Pancreas (tissue), 10 donors: ENCODE results near the gene TWIST2. TPM values are rescaled to one million over a fixed set of nuclear protein-coding genes. Genes with fewer than 3 reads are reported as not detected.

Experiments used
- ATAC-seq, 4 donors: fragments of 200-7000 bp; cut with Tn5 transposase; one replicate each; pipeline versions ENCODE4 v1.8.0 to v1.9.1; 2020; ENCODE audit warnings: mild to moderate bottlenecking in 4 of 4, moderate library complexity in 4 of 4
- DNase-seq, 6 donors: peaks; one replicate each; pipeline ENCODE4 v3.0.0-alpha.2; 2020
- FAIRE-seq: peaks from 2 replicates; lab custom pipeline; 2012; peaks lifted over from hg19 to GRCh38; lab: Jason Lieb, UNC
- H3K27ac ChIP-seq, 4 donors: fragments of 200-600 bp; sonication (generic); 1 replicate in 3 of 4; 2 replicates in 1 of 4; pipeline versions ENCODE4 v1.5.0 to v1.8.0; 2020
- H3K27me3 ChIP-seq, 4 donors: fragments of 200-600 bp; one replicate each; pipeline ENCODE4 v1.8.0; 2021
- H3K36me3 ChIP-seq, 3 donors: fragments of 200-600 bp; sonication (generic) in 1 of 3; one replicate each; pipeline versions ENCODE4 v1.5.0 to v1.8.0; 2020 to 2021
- H3K4me1 ChIP-seq, 3 donors: fragments of 200-600 bp; one replicate each; pipeline ENCODE4 v1.8.0; 2021
- H3K4me3 ChIP-seq, 4 donors: fragments of 200-600 bp; sonication (generic) in 2 of 4; one replicate each; pipeline versions ENCODE4 v1.5.0 to v1.8.0; 2020 to 2021
- H3K9me3 ChIP-seq, 4 donors: fragments of 200-600 bp; one replicate each; pipeline ENCODE4 v1.8.0; 2021
- WGBS, 2 donors: extraction: QIAGEN DNeasy Blood & Tissue Kit; methylation state at CpG; one replicate each; pipeline ENCODE4 v1.1.7; 2013; 5-methylcytosine and 5-hydroxymethylcytosine counted together
- intact Hi-C, 3 donors: fragments of 100-400 bp; cut with DNase I; formaldehyde crosslinking; loops; one replicate each; pipeline versions ENCODE4 v1.11.1 to v1.14.2; 2022
- polyA plus RNA-seq, 2 donors: library from polyadenylated mRNA; stranded (reverse); fragments of 200-250 nt; gene quantifications; one replicate each; pipeline ENCODE4 v1.2.3, GENCODE V29; 2013
- total RNA-seq, 6 donors: library from RNA; stranded (reverse); fragmentation: NEBNext Ultra II Directional in 4 of 6; extraction: Animal tissue kit (Norgen Biotek cat#: 25700) in 4 of 6; gene quantifications; one replicate each; pipeline versions ENCODE4 v1.2.1 to v1.2.4, GENCODE V29; 2021 to 2023
- TF ChIP-seq, protein P1 (sequence below), 4 donors: fragments of 200-600 bp; sonication (generic) in 3 of 4; IDR thresholded peaks; one replicate each; pipeline versions ENCODE4 v1.5.0 to v1.8.0; 2021; ENCODE audit warnings: antibody characterized with exemption in 4 of 4
- donor health status: healthy with polysubstance abuse.
- donor health status: DM: no; HTN: no; CAD: no; lungs with moderate emphysema.
- donor health status: DM: no; HTN: no; CAD: no.
- donor health status: control.
- donor health status: control.
- donor health status: Bipolar disorder and iron deficiency.
- donor health status: DM: yes; HTN: yes; CAD: no.
- donor health status: DM: no; HTN: no; CAD: no.
- donor health status: DM: no; HTN: no; CAD: no.
- donor health status: DM: yes; HTN: yes; CAD: no.

Gene TWIST2
- total and polyA plus RNA-seq, 8 donors = 0.31 to 3.0 (median 1.1) TPM

DNA sequence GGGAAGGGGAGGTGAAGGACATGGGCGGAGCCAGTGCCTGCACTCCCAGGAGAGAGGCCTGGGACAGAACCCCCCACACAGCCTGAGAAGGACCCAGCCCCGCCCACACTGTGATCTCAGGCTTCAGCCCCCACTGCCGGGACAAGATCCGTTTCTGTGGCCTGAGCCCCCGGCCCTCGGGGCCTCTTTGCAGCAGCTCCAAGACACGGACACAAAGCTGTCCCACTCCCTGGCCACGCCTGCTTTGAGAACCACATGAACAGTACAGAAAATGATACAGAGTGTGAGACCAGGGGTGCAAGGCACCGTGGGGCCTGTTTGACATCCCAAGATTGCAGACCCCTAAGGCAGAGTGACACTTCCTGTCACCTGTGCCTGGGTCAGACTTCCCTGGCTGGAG lies 74.5 kb downstream of the TWIST2 start:
- DNase-seq = no peak

DNA sequence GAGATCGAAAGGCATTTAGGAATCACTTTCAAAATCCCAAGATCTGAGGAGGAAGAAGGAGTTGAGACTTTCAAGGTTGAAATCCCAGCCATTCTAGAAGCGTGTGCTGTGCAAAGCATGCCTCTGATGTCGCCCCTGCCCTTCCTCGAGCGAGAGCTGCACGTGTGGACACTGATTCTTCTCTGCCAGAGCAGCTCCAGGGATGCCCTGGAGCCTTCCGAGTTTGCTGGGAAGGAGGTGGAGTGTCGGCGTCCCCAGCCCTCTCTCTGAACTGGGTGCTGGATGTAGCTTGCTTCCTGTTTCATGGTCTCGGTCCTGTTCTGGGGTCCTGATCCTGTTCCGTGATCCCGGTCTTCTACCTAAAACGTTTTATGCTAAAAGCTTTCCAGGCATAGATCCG lies 76.1 kb downstream of the TWIST2 start:
- ATAC-seq (no peak), FAIRE-seq (no peak), DNase-seq (no peak)
- 64 to 69% methylated on average over 14 of the region's 14 CpGs for WGBS, 2 donors
- no peak overlapping the region for H3K27ac ChIP-seq
- TF ChIP-seq, protein P1, sequence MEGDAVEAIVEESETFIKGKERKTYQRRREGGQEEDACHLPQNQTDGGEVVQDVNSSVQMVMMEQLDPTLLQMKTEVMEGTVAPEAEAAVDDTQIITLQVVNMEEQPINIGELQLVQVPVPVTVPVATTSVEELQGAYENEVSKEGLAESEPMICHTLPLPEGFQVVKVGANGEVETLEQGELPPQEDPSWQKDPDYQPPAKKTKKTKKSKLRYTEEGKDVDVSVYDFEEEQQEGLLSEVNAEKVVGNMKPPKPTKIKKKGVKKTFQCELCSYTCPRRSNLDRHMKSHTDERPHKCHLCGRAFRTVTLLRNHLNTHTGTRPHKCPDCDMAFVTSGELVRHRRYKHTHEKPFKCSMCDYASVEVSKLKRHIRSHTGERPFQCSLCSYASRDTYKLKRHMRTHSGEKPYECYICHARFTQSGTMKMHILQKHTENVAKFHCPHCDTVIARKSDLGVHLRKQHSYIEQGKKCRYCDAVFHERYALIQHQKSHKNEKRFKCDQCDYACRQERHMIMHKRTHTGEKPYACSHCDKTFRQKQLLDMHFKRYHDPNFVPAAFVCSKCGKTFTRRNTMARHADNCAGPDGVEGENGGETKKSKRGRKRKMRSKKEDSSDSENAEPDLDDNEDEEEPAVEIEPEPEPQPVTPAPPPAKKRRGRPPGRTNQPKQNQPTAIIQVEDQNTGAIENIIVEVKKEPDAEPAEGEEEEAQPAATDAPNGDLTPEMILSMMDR (IDR thresholded peaks at IDR 0.05) = no peak
- H3K4me3 ChIP-seq = no peak overlapping the region
- intact Hi-C loops = no loop called here
- no peaks in the 10 kb centered on the region for H3K27me3 ChIP-seq
- H3K9me3 ChIP-seq = no peaks in the 10 kb centered on the region
- no peaks in the 10 kb centered on the region for H3K4me1 ChIP-seq
- H3K36me3 ChIP-seq = no peaks in the 10 kb centered on the region

More for the DNA sequence above, 74.5 kb downstream of the TWIST2 start:
- Histone ChIP-seq H3K4me3 (no peak overlapping the region), H3K36me3 (no peaks in the 10 kb centered on the region), H3K27me3 (no peaks in the 10 kb centered on the region), H3K4me1 (no peaks in the 10 kb centered on the region), H3K9me3 (no peaks in the 10 kb centered on the region), H3K27ac (no peak overlapping the region)
- ATAC-seq (no peak), FAIRE-seq (no peak)
- WGBS, 2 donors = 53% methylated on average over 9 of the region's 9 CpGs
- TF ChIP-seq, protein P1 (IDR thresholded peaks at IDR 0.05) = no peak
- intact Hi-C loops = no loop called here

DNA sequence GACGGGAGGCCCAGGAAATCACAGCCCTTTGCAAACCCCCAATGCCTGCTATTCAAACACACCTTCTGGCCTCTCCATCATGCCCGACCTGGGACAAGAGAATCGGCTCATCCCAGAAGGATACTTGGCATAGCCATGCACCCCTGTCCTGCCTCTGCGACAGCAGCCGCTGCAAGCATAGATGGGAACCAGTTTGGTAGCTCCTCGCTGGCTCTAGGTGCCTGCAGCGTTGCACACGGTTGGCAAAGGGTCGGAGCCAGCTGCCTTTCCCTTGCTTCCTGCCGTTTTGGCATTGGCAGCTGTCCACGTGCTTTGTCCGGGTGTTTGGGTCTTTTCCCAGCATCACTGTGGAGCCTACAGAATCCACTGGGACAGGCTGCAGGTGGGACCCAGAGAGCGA lies 76.9 kb downstream of the TWIST2 start:
- H3K27me3 ChIP-seq = no peaks in the 10 kb centered on the region
- WGBS, 2 donors = 44 to 55% methylated on average over 13 of the region's 13 CpGs
- no peaks in the 10 kb centered on the region for H3K9me3 ChIP-seq
- DNase-seq (no peak), FAIRE-seq (no peak), ATAC-seq (no peak)
- no peaks in the 10 kb centered on the region for H3K4me1 ChIP-seq
- no peaks in the 10 kb centered on the region for H3K36me3 ChIP-seq
- no peak overlapping the region for H3K27ac ChIP-seq
- H3K4me3 ChIP-seq = no peak overlapping the region
- intact Hi-C loops = no loop called here
- TF ChIP-seq, protein P1 (IDR thresholded peaks at IDR 0.05) = no peak

DNA sequence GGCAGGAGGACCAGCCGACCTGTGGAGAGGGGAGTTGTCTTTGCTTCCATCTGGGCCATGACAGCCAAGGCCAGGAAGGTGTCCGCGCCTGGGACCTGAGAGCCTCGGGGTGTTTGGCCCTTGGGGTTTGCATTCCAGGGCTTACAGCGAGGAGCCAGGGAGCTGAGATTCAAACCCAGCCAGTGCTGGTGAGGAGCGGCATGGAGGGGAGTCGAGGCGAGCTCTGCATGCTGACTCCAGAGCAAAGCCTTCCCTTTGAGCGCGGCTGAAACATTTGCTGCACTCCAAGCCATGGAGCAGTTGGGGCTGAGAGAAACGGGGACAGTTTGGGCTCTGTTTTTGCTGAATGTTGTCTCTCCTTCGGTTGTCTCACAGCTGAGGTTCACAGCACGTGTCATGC lies 77.4 kb downstream of the TWIST2 start:
- WGBS, 2 donors = 68 to 81% methylated on average over 13 of the region's 13 CpGs
- no peak for DNase-seq
- intact Hi-C loops = no loop called here
- no peak for ATAC-seq
- FAIRE-seq = no peak
- Histone ChIP-seq H3K36me3 (no peaks in the 10 kb centered on the region), H3K4me3 (no peak overlapping the region), H3K27me3 (no peaks in the 10 kb centered on the region), H3K9me3 (no peaks in the 10 kb centered on the region), H3K27ac (no peak overlapping the region), H3K4me1 (no peaks in the 10 kb centered on the region)
- TF ChIP-seq, protein P1 (IDR thresholded peaks at IDR 0.05) = no peak

DNA sequence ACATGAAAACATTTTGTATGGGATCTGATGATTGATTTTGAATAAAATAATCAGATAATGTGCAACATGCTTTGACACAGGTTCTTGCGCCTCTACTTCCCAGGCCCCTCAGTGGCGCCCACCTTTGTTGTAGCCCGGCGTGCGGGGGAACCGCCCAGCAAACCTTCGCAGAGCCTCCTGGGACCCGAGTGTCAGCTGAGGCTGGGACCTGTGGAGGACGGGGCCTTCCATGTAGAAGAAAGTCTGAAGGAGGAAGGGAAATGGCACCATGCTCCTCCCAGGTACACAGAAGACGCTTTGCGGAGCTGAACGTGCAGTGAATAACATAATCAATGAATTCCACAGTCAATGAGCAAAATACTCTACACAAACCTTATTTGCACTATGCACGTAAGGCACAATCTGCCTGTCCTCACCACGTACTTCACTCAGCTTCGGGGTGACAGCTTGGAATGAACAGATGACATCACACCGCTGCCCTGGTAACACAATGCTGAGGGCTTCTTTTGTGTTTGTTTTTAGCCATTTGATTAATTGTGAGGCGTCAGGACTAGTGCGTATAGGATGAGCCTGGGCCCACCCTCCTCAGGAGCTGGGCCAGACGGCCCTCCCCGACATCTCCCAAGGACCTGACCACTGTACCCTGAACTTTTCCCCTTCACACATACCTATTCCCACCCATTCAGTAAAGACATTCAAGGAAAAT lies 78.1 kb downstream of the TWIST2 start:
- 56 to 57% methylated on average over 20 of the region's 20 CpGs for WGBS, 2 donors
- intact Hi-C loops = no loop called here
- DNase-seq (no peak), ATAC-seq (no peak), FAIRE-seq (no peak)
- TF ChIP-seq, protein P1 (IDR thresholded peaks at IDR 0.05) = no peak
- H3K9me3 ChIP-seq = no peaks in the 10 kb centered on the region
- no peaks in the 10 kb centered on the region for H3K4me1 ChIP-seq
- H3K27me3 ChIP-seq = no peaks in the 10 kb centered on the region
- no peak overlapping the region for H3K27ac ChIP-seq
- no peak overlapping the region for H3K4me3 ChIP-seq
- no peaks in the 10 kb centered on the region for H3K36me3 ChIP-seq
